Cardiac septum (tissue), 1 donor: ENCODE data around the gene PKN3. TPM values are rescaled to one million over a fixed set of nuclear protein-coding genes. Genes with fewer than 3 reads are reported as not detected.
"Not testable (repeated sequence)": the region's sequence is repeated elsewhere in the genome, so short reads cannot be mapped to it uniquely, and the experiment has no call there.

Experiments
- DNase-seq: peaks from one replicate; pipeline ENCODE4 v3.0.0-alpha.2; 2020; ENCODE audit warnings: low spot score
- intact Hi-C: fragments of 100-400 bp; cut with DNase I; formaldehyde crosslinking; loops from one replicate; pipeline ENCODE4 v1.14.0; 2022
- total RNA-seq: library from RNA; stranded (reverse); fragmentation: NEBNext Ultra II Directional; extraction: Animal tissue kit (Norgen Biotek cat#: 25700); gene quantifications from one replicate; pipeline ENCODE4 v1.2.1, GENCODE V29; 2021
- donor health status: DM: no; HTN: no; CAD: no.

The PKN3 gene
- total RNA-seq, 1 donor from 2014 or later = 6.2 TPM

GRCh38 chr9:128689820-128690683, 12.3 kb upstream of the PKN3 start:
- no peak for DNase-seq
- intact Hi-C loops = loop anchor here (2.0 kb wide), 3 partner anchors 13 to 55 kb away; partner anchors contain the start of genes DYNC2I2 and PKN3

GRCh38 chr9:128690684-128691034, 11.6 kb upstream of the PKN3 start:
- intact Hi-C loops = no loop called here
- no peak for DNase-seq

- intact Hi-C loops, DNase-seq: not testable (repeated sequence)
These were observed 8.6 kb upstream of the PKN3 start for GRCh38 chr9:128693738-128694137.

- no peak for DNase-seq
- intact Hi-C loops = no loop called here
These were observed 8.0 kb upstream of the PKN3 start for GRCh38 chr9:128694344-128694743.

- DNase-seq = no peak
- intact Hi-C loops = no loop called here
These were observed 5.2 kb upstream of the PKN3 start for GRCh38 chr9:128696923-128697707.

GRCh38 chr9:128699096-128699795, 3.1 kb upstream of the PKN3 start:
- DNase-seq, intact Hi-C loops: not testable (repeated sequence)

GRCh38 chr9:128701227-128701854, 962 bp upstream of the PKN3 start:
- intact Hi-C loops = loop anchor here (5.0 kb wide), 2 partner anchors 64 to 116 kb away; partner anchors contain the start of gene ENDOG
- no peak for DNase-seq

- DNase-seq = no peak
- intact Hi-C loops = loop anchor here (2.0 to 5.0 kb wide), 3 partner anchors 14 to 114 kb away; partner anchors contain the start of genes ENDOG and SET
These were observed 779 bp downstream of the PKN3 start for GRCh38 chr9:128702949-128703615.

GRCh38 chr9:128703616-128704355, 1.5 kb downstream of the PKN3 start:
- DNase-seq = no peak
- intact Hi-C loops = loop anchor here (2.0 to 5.0 kb wide), 3 partner anchors 15 to 114 kb away; partner anchors contain the start of genes ENDOG and SET

GRCh38 chr9:128704356-128704670, 2.0 kb downstream of the PKN3 start:
- DNase-seq = no peak
- intact Hi-C loops = loop anchor here (5.0 kb wide), 2 partner anchors 67 to 113 kb away; partner anchors contain the start of gene ENDOG

- intact Hi-C loops = no loop called here
- peak; percentile 49 for DNase-seq
These were observed 3.0 kb downstream of the PKN3 start for GRCh38 chr9:128705051-128705965.

GRCh38 chr9:128706045-128706444, 3.7 kb downstream of the PKN3 start:
- intact Hi-C loops = no loop called here
- DNase-seq = peak; percentile 49

- intact Hi-C loops = no loop called here
- DNase-seq = peak; percentile 66
These were observed 4.5 kb downstream of the PKN3 start for GRCh38 chr9:128706671-128707381.

- DNase-seq = no peak
- intact Hi-C loops = no loop called here
These were observed 5.1 kb downstream of the PKN3 start for GRCh38 chr9:128707446-128707845.

- intact Hi-C loops = no loop called here
- DNase-seq = no peak
These were observed 10.4 kb downstream of the PKN3 start for GRCh38 chr9:128712451-128713410.

- peak; percentile 54 for DNase-seq
- intact Hi-C loops = no loop called here
These were observed 11.1 kb downstream of the PKN3 start for GRCh38 chr9:128713411-128713780.
